GM12878 (cell line): ENCODE data around the gene SRCIN1.

Experiments
- CTCF ChIP-seq, 3 experiments: IDR thresholded peaks in 2 of 3; conservative IDR thresholded peaks in 1 of 3; 2 replicates each; pipeline ENCODE4 v1.5.1; 2011; ENCODE audit warnings: low read depth in 3 of 3, low read length in 3 of 3, mild to moderate bottlenecking in 3 of 3, control low read depth in 2 of 3, moderate library complexity in 2 of 3, inconsistent platforms in 1 of 3, mixed read lengths in 1 of 3; ENCODE audit not compliant: control insufficient read depth in 2 of 3, insufficient read depth in 1 of 3; ENCODE audit errors: extremely low read depth in 1 of 3
- EP300 ChIP-seq, 2 experiments: fragments of 150-350 bp in 1 of 2; IDR thresholded peaks; 2 replicates each; pipeline ENCODE4 v1.6.1; 2011 to 2012; ENCODE audit warnings: low read depth in 2 of 2, low read length in 2 of 2, borderline replicate concordance in 1 of 2, improper control_type of control experiment in 1 of 2, inconsistent platforms in 1 of 2; ENCODE audit not compliant: control insufficient read depth in 1 of 2
- FOXK2 ChIP-seq: fragments of 450-650 bp; IDR thresholded peaks from 2 replicates; pipeline ENCODE4 v1.6.1; 2017; ENCODE audit warnings: mild to moderate bottlenecking, moderate library complexity
- GABPA ChIP-seq: IDR thresholded peaks from 2 replicates; pipeline ENCODE4 v1.6.1; 2014; ENCODE audit warnings: antibody characterized with exemption, low read depth, mild to moderate bottlenecking, inconsistent platforms
- POLR2AphosphoS5 ChIP-seq: IDR thresholded peaks from 2 replicates; pipeline ENCODE4 v1.6.1; 2011; ENCODE audit warnings: mild to moderate bottlenecking, low read length, inconsistent platforms
- RFX5 ChIP-seq: IDR thresholded peaks from 2 replicates; pipeline ENCODE4 v1.6.1; 2011; ENCODE audit warnings: low read depth, low read length, improper control_type of control experiment
- TCF12 ChIP-seq: IDR thresholded peaks from 2 replicates; pipeline ENCODE4 v1.6.1; 2011; ENCODE audit warnings: low read depth, mild to moderate bottlenecking, low read length
- ZNF274 ChIP-seq: IDR thresholded peaks from one replicate; pipeline ENCODE4 v1.8.0; 2011; ENCODE audit not compliant: insufficient read length, insufficient read depth

GRCh38 chr17:38541281-38541680, 64.5 kb downstream of the SRCIN1 start:
- TF ChIP-seq CTCF (IDR thresholded peaks at IDR 0.05 in 2 of 3, conservative IDR thresholded peaks at IDR 0.05 in 1 of 3; ENCODE audit: control insufficient read depth in 2 of 3, extremely low read depth in 1 of 3, insufficient read depth in 1 of 3, low read depth in 3 of 3, low read length in 3 of 3) (no peak), GABPA (no peak), ZNF274 (no peak), EP300 (IDR thresholded peaks at IDR 0.05; ENCODE audit: borderline replicate concordance in 1 of 2, control insufficient read depth in 1 of 2, low read depth in 2 of 2, low read length in 2 of 2) (no peak), POLR2AphosphoS5 (no peak), TCF12 (no peak), RFX5 (no peak), FOXK2 (no peak)
